ENCODE data around the gene WDR37. TPM values are rescaled to one million over a fixed set of nuclear protein-coding genes. Genes with fewer than 3 reads are reported as not detected.

Gene WDR37
- polyA plus RNA-seq, 2 of the 4 experiments (the other 2 are of a cell fraction), result 5.9 to 7.1 TPM

DNA sequence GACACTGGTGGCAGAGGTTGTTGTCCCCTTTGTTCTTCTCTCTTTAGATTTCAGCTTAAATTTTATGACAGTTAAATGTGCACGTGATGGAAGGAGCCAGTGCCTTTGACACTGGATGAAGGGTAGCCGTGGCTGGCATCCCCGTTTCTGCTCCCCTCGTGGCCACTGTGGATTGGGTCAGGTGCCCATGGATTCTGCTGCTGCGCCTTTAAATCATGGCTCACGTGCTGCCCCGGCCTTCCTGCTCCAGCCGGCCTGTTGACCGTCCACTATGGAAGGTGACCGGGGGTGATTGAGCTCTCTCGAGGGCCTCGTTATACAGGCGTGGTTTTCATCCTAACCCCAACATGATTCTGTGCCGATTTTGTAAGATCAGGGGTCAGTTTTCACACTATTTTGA, 34.5 kb downstream of the WDR37 start:
- TF ChIP-seq EP300 (IDR thresholded peaks at IDR 0.05) (no peak), RCOR1 (IDR thresholded peaks at IDR 0.05; ENCODE audit: low read depth, low read length) (no peak), POLR2A (IDR thresholded peaks at IDR 0.05; ENCODE audit: low read length) (no peak), CEBPB (IDR thresholded peaks at IDR 0.05) (no peak), ESRRA (IDR thresholded peaks at IDR 0.05; ENCODE audit: borderline replicate concordance, low read length) (no peak), PBX3 (IDR thresholded peaks at IDR 0.05) (no peak), FOSL2 (IDR thresholded peaks at IDR 0.05) (no peak), FOSL2 (CRISPR knock-in tag; IDR thresholded peaks at IDR 0.05) (no peak)
- 93% methylated on average over 14 of the region's 14 CpGs for WGBS (ENCODE audit: missing lambda C conversion rate)
- FAIRE-seq (no peak), ATAC-seq (no peak), DNase-seq (ENCODE audit: low read depth in 1 of 2, low spot score in 1 of 2) (no peak)
- CTCF ChIA-PET, result interaction anchor here (1.7 kb wide), 1 partner anchor 19 kb away, joined by 7 read pairs; no protein-coding TSS in a partner anchor
- POLR2A ChIA-PET, result no interaction called here
- Histone ChIP-seq H3K4me3 (no peak overlapping the region), H3K4me1 (no peaks in the 10 kb centered on the region), H3K4me2 (no peak overlapping the region), H3K9me3 (no peaks in the 10 kb centered on the region), H3K27ac (no peak overlapping the region)

GRCh38 chr10:1093696-1094095, 37.5 kb downstream of the WDR37 start:
- no peaks in the 10 kb centered on the region for H3K9me3 ChIP-seq
- no peak overlapping the region for H3K4me2 ChIP-seq
- TF ChIP-seq GATA3 (IDR thresholded peaks at IDR 0.05; ENCODE audit: borderline replicate concordance) (no peak), MAFK (IDR thresholded peaks at IDR 0.05; ENCODE audit: partially characterized antibody) (peak; percentile 84), EP300 (IDR thresholded peaks at IDR 0.05) (no peak), TP53 (CRISPR knock-in tag; IDR thresholded peaks at IDR 0.05) (no peak), HOXB13 (CRISPR knock-in tag; IDR thresholded peaks at IDR 0.05; ENCODE audit: low read depth) (no peak), KDM5A (IDR thresholded peaks at IDR 0.05) (no peak), ATOH8 (CRISPR knock-in tag; IDR thresholded peaks at IDR 0.05; ENCODE audit: low read depth) (no peak)
- FAIRE-seq (no peak), DNase-seq (ENCODE audit: low read depth in 1 of 2, low spot score in 1 of 2) (no peak), ATAC-seq (no peak)
- 89% methylated on average over 9 of the region's 9 CpGs for WGBS (ENCODE audit: missing lambda C conversion rate)
- no peak overlapping the region for H3K27ac ChIP-seq
- no peak overlapping the region for H3K4me3 ChIP-seq
- POLR2A ChIA-PET, result no interaction called here
- CTCF ChIA-PET, result no interaction called here
- no peaks in the 10 kb centered on the region for H3K4me1 ChIP-seq

GRCh38 chr10:1094112-1095057, 38.2 kb downstream of the WDR37 start:
- no peak for DNase-seq (ENCODE audit: low read depth in 1 of 2, low spot score in 1 of 2)
- H3K9me3 ChIP-seq, result no peaks in the 10 kb centered on the region
- no peak overlapping the region for H3K4me2 ChIP-seq
- H3K4me1 ChIP-seq, result no peaks in the 10 kb centered on the region
- FAIRE-seq, result no peak
- no peak for ATAC-seq
- TF ChIP-seq, protein P1, sequence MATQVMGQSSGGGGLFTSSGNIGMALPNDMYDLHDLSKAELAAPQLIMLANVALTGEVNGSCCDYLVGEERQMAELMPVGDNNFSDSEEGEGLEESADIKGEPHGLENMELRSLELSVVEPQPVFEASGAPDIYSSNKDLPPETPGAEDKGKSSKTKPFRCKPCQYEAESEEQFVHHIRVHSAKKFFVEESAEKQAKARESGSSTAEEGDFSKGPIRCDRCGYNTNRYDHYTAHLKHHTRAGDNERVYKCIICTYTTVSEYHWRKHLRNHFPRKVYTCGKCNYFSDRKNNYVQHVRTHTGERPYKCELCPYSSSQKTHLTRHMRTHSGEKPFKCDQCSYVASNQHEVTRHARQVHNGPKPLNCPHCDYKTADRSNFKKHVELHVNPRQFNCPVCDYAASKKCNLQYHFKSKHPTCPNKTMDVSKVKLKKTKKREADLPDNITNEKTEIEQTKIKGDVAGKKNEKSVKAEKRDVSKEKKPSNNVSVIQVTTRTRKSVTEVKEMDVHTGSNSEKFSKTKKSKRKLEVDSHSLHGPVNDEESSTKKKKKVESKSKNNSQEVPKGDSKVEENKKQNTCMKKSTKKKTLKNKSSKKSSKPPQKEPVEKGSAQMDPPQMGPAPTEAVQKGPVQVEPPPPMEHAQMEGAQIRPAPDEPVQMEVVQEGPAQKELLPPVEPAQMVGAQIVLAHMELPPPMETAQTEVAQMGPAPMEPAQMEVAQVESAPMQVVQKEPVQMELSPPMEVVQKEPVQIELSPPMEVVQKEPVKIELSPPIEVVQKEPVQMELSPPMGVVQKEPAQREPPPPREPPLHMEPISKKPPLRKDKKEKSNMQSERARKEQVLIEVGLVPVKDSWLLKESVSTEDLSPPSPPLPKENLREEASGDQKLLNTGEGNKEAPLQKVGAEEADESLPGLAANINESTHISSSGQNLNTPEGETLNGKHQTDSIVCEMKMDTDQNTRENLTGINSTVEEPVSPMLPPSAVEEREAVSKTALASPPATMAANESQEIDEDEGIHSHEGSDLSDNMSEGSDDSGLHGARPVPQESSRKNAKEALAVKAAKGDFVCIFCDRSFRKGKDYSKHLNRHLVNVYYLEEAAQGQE (IDR thresholded peaks at IDR 0.05), result no peak
- TF ChIP-seq FOSB (CRISPR knock-in tag; IDR thresholded peaks at IDR 0.05) (no peak), POLR2AphosphoS2 (conservative IDR thresholded peaks at IDR 0.05; ENCODE audit: low read length) (no peak), HOXB13 (CRISPR knock-in tag; IDR thresholded peaks at IDR 0.05; ENCODE audit: low read depth) (no peak), CBX2 (IDR thresholded peaks at IDR 0.05; ENCODE audit: borderline replicate concordance, low read depth) (no peak), MAFK (IDR thresholded peaks at IDR 0.05; ENCODE audit: partially characterized antibody) (no peak), ZSCAN20 (CRISPR knock-in tag; IDR thresholded peaks at IDR 0.05) (no peak)
- TF ChIP-seq, protein P2, sequence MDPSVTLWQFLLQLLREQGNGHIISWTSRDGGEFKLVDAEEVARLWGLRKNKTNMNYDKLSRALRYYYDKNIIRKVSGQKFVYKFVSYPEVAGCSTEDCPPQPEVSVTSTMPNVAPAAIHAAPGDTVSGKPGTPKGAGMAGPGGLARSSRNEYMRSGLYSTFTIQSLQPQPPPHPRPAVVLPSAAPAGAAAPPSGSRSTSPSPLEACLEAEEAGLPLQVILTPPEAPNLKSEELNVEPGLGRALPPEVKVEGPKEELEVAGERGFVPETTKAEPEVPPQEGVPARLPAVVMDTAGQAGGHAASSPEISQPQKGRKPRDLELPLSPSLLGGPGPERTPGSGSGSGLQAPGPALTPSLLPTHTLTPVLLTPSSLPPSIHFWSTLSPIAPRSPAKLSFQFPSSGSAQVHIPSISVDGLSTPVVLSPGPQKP (IDR thresholded peaks at IDR 0.05; ENCODE audit: low read depth, low read length), result no peak
- WGBS (ENCODE audit: missing lambda C conversion rate), result 96% methylated on average over 15 of the region's 15 CpGs
- H3K27ac ChIP-seq, result no peak overlapping the region
- POLR2A ChIA-PET, result no interaction called here
- H3K4me3 ChIP-seq, result no peak overlapping the region
- CTCF ChIA-PET, result no interaction called here
